ENCODE measurements around the gene OR14K1.
"Not testable (repeated sequence)": the region's sequence is repeated elsewhere in the genome, so short reads cannot be mapped to it uniquely, and the experiment has no call there.

DNA sequence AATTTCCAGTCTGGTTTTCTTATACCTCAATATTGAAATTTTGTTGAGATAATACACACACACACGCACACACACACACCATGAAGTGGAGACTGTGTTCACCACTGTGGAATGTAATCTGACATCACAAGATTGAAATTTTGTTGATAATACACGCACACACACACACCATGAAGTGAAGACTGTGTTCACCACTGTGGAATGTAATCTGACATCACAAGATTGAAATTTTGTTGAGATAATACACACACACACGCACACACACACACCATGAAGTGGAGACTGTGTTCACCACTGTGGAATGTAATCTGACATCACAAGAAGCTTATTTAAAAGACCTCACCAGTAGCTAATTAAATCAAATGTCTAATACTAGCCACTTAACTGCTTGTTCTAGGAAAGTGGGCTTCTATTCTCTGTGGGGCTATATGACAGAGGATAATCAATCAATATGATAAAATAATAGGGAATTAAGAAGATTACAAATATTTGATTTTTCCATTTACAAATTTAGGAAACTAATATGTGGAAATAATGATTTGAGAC is 3.9 kb downstream of the OR14K1 start:
- not testable (repeated sequence) for TF ChIP-seq SP1 (IDR thresholded peaks at IDR 0.05); ZNF384 (IDR thresholded peaks at IDR 0.05); SUZ12 (IDR thresholded peaks at IDR 0.05); L3MBTL2 (conservative IDR thresholded peaks at IDR 0.05); FOXA1 (IDR thresholded peaks at IDR 0.05); CTBP1 (IDR thresholded peaks at IDR 0.05; ENCODE audit: borderline replicate concordance); BHLHE40 (IDR thresholded peaks at IDR 0.05; ENCODE audit: borderline replicate concordance); FOXM1 (IDR thresholded peaks at IDR 0.05; ENCODE audit: borderline replicate concordance); ELF4 (IDR thresholded peaks at IDR 0.05); FOXK2 (IDR thresholded peaks at IDR 0.05)
